NCI-H2029 (cell line): ENCODE measurements around the gene APOL3.
"Not testable (repeated sequence)": the region's sequence is repeated elsewhere in the genome, so short reads cannot be mapped to it uniquely, and the experiment has no call there.

Experiments used
- DNase-seq: peaks from one replicate; lab custom pipeline; 2025; lab: John Stamatoyannopoulos, UW

The APOL3 gene, protein sequence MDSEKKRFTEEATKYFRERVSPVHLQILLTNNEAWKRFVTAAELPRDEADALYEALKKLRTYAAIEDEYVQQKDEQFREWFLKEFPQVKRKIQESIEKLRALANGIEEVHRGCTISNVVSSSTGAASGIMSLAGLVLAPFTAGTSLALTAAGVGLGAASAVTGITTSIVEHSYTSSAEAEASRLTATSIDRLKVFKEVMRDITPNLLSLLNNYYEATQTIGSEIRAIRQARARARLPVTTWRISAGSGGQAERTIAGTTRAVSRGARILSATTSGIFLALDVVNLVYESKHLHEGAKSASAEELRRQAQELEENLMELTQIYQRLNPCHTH

DNA sequence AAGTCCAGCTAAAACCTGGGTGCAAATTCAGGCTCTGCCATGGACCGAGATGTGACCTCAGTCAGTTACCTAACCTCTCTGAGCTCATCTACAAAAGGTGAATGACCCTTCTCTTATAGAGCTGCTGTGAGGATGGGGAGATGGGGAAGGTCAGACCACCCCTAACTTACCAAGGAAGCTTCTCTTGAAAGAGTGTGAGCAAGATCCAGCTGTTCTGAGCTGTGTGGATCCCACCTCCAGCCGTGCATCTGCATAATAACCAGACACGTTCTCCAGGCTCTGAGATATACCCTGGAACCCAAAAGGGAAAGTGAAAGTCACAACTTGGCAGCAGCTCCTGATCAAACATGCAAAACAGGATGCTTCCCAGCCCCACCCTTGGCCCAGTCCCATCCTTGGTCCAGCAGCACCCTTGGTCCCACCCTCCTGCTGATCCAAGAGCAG, at the start of gene APOL3:
APOL3 (minus strand) TSS at position 257 of the 444 bp plus-strand sequence. CDS start 11,700 bp downstream, outside the sequence.
- DNase-seq: peak; percentile 64

DNA sequence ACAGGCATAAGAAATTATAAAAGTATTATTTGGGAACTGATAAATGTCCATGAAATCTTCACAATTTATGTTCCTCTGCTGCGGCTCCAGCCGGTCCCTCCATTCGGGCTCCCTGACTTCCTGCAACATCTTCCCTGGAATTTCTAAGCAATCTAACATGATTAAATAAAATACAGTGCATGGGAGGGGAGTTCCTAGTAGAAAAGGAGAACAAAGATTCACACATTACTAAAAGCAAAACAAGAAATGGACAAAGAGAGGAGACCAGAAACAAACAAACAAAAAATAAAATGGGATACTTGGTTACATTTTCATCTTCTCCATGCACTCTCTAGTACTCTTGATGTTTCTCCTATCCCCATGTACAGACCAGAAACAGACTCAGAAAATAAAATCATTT, 49.7 kb upstream of the APOL3 start:
- DNase-seq: no peak

DNA sequence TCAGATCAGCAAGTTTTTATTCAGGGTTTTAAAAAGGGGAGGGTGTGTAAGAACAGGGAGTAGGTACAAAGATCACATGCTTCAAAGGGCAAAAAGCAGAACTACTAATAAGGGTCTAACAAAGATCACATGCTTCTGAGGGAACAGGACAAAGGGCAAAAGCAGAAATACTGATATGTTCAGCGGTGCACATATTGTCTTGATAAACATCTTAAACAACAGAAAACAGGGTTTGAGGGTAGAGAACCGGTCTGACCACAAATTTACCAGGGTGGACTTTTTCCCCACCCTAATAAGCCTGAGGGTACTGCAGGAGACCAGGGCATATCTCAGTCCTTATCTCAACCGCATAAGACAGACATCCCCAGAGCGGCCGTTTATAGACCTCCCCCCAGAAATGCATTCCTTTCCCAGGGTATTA, 48.9 kb upstream of the APOL3 start:
- DNase-seq: not testable (repeated sequence)

DNA sequence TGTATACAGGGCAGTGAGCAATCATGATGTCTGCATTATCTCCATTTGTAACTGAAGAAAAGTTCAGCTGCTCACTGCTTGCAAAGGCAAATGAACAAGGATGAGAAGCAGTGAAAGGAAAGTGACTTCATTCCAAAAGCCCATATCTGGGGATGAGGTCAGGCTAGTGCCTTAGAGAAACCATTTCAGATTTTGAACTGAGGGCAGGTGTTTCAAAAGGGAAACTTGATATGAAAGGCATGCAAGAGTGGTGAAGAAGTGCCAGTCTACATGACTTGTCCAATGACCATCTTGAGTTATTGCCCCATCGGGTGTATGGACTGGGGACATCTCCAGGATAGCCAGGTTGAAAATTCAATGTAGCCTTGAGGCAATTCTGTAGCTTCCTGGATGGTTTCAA, 48.4 kb upstream of the APOL3 start:
- DNase-seq: no peak

DNA sequence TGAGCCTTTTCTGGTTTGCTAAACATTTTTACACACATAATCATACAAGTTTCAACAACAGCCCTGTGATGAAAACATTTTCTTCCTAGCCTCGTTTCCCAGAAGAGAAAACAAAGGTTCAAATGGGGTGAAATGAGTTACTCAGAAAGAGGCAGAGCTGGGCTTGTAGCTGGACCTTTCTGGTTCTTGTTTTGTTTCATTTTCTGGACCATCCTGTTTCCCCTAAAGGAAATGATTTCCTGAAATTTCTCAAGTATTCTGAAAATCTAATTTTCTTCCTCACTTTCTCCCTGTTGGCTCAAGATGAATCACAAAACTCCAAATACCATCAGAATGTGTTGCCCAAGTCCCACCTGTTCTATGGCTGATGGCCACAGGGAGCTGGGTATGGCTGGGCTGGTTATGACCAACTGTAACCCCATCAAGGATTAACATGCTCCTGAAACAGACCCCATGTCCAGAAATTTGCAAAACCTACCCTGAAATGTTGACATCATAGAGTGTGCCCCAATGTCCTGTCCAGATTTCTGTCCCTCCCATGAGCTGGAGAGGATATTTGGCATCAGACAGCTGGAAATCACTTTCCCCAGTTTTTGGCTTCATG, 47.7 kb upstream of the APOL3 start:
- no peak for DNase-seq

- no peak for DNase-seq
Observed at GRCh38 chr22:36206255-36206654, 45.7 kb upstream of the APOL3 start.

DNA sequence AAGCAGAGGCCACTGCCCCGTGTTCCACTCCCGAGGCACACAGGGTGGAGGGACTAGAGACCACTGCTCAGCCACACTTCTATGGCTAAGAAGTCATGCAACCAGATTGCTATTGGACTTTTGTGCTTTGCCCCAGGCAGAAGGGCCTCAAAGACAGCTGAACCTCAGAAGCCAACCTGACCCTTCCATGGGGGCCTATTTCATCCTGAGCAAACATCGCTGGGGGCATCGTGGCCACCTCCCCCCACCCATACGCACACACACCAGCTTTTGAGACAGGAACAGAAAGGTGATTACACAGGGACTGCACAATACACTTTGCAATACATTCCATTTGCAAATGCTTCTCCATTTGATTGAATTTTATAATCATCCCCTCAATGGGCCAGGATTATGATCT, 45.0 kb upstream of the APOL3 start:
- not testable (repeated sequence) for DNase-seq

- DNase-seq: no peak
Observed at GRCh38 chr22:36204632-36205015, 44.1 kb upstream of the APOL3 start.

GRCh38 chr22:36204001-36204631, 43.6 kb upstream of the APOL3 start:
- no peak for DNase-seq

DNA sequence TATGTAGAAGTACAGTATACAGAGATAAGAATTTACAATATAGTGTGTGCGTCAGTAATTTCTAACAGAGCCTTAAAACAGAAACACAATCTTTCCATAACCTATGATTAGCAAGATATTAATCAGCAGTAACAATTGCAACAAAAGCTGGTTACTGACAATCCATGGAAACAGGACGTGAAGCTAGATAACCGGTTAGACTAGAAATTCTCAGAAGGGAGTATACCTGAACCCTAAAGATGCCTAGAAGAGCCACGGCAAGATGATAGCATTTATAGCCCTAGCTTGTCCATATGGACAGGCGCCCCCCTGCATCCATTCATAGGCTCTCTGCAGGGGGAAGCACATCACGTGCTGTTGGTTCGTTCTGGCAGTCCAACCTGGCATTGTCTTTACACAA, 42.9 kb upstream of the APOL3 start:
- DNase-seq: not testable (repeated sequence)

DNA sequence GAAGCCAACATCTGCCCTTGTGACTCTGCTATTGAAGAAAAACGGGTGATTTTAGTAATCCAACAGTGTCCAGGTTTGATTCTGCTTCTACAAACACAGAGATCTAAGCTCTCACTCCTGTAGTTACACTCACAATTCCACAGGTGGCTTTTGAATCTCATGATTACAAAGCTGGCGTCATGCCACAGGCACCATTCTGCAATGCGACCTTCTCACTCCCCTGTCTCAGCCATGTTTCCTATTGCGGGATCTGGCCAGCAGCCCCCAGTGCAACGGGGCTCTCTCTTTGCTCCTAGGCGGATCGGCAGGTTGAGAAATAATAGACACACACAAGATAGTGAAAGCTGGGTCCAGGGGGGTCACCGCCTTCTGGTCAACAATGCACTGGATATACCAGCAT, 42.4 kb upstream of the APOL3 start:
- peak; percentile 35 for DNase-seq

- no peak for DNase-seq
Observed at GRCh38 chr22:36201630-36202319, 41.2 kb upstream of the APOL3 start, which contains the start of gene APOL4. APOL4 (minus strand) TSS chr22:36201809; CDS start chr22:36201734, 75 bp downstream.

DNA sequence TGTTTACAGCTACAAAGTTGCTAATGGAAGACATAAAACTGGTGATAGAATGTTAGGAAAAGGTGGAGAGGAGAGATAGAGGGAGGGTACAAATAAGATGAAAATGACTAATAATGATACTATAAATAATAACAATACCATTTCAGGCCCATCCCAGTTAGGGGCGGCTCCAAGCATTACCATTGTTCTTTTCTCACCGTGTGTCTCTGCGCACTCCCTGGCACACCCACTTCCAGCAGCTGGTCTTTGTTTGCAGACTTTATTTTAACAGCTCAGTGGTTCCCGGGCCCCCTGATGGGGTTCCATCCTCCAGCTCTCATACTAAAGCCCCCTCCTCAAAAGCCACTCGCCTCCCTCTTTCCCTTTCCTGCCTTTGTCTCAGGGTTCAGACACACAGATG, 40.5 kb upstream of the APOL3 start:
- DNase-seq: not testable (repeated sequence)

DNA sequence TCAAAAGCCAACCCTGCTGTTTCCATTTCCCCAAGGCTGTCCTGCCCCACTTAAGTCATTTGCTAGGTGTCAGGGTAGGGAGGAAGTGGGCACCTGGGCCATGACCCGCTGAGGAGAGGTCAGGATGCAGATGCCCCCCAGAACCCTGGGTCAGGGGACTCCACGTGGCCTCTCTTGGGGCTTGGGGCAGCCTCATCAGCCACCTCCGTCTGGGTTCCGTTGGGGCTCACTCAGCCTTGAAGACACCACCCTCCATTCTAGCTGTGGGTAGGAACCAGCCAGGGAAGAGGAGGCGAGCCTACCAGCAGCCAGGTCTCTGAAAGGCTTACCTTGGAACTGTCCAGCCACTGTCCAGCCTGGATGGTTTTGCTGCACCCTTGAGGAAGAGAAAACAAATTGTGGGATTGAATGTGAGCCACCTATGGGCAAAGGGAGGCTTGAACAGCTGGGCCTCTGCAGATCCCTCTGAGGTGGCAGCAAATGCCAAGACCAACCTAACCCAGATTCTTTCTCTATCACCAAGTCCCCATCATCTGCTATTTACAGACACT, 38.5 kb upstream of the APOL3 start:
- no peak for DNase-seq

DNA sequence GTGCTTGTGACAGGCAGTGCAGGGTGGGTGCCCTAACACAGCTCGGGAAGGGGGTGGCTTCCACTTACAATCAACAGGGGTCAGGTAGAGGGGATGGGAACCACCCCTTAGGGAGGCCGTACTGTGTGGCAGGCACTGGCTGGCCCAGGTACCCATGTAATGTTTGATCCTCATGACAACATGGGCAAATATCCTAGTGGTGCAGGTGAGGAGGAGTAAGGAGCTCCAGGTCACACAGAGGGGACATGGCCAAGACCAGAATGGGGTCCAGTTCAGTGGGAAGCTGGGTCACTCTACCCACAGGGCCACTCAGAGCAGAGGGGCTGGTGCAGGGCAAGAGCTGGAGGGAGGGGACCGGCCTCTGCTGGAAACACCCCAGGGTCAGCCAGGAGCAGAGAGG, 38.0 kb upstream of the APOL3 start:
- no peak for DNase-seq

- DNase-seq: peak; percentile 45
Observed at GRCh38 chr22:36197514-36198146, 37.1 kb upstream of the APOL3 start.

DNA sequence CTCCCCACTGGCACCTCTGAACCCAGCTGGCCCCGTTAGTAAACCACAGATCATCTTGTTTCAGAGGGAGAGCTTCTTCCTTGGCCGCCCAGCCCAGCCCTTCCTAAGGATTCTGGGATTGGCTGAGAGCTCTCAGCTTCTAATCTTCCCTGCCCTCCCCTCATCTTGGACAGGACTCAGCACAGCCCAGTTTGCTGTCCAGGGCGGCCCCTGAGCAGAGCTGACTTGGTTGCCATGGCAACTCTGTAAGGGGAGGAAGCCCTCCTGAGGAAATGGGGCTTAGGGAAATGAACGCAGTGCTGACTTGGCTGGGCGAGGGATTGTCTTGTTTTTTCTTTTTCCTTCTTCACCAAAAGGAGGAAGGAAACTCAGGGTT, 36.5 kb upstream of the APOL3 start:
- DNase-seq: no peak

GRCh38 chr22:36196254-36197064, 35.9 kb upstream of the APOL3 start:
- DNase-seq: no peak

DNA sequence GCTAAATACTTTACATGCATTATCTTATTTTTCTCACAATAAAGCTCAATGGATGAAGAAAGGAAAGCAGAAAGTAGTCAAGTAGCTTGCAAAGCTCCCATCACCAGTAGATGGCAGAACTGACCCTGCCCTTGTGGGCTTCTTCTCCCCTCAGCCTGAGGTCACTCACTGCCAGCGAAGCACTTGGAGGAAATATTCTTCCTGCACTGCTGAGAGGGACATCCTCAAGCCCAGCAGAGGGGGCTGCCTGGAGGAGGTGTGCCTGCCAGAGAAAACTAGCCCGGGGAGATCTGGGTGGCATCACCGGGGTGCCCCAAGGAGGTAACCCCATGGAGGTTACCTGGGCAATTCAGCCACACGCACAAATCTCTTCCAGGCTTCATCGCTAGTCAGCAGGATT, 34.4 kb upstream of the APOL3 start:
- DNase-seq: no peak

DNA sequence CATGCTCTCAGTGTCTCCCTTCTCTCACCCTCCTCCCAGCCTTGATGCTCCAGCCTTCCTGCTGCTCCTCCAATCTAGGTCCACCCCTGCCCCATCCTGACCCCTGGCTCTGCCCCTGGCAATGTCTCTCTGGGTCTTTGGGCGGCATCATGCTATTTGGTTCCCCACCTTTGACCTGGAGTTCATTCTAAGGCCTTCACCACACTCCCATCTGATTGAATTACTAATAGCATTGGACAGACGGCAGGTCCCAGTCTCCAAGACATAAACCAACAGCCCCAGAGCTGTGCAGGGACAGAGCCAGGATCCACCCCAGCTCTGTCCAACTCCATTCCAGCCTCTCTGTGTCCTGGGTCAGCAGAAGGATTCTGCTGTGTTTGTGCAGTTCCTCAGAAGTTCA, 33.8 kb upstream of the APOL3 start:
- DNase-seq: no peak

- no peak for DNase-seq
Observed at GRCh38 chr22:36193577-36193976, 33.0 kb upstream of the APOL3 start.
